HG03460 (cell line): ENCODE results near the gene NUDT13.

Source experiments
- ATAC-seq: cut with Tn5 transposase; IDR thresholded peaks from one replicate; pipeline ENCODE4 v1.9.1; 2021; ENCODE audit not compliant: unreplicated experiment

The NUDT13 gene

GRCh38 chr10:73161662-73162061 lies 51.4 kb downstream of the NUDT13 start:
- ATAC-seq = no peak

DNA sequence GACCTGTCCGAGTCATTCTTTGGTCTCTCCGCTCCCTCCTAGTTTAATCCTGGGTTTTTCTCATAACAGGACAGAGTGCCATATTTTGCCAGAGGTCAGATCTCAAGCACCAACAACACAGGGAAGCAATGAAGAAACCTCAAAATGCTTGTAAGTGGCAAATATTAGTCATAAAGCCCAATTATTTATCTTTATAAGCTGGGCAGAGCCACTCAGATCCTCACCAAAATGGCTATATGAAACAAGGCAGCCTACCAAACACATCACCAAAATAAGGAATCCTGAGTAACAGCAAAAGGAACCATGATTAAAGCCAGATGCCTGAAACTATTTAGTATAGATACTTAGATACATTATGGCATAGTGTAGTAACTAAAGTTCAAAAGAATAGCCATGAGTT lies 52.8 kb downstream of the NUDT13 start:
- ATAC-seq = no peak

- ATAC-seq = no peak
Measured at GRCh38 chr10:73166972-73167371, 56.7 kb downstream of the NUDT13 start.

DNA sequence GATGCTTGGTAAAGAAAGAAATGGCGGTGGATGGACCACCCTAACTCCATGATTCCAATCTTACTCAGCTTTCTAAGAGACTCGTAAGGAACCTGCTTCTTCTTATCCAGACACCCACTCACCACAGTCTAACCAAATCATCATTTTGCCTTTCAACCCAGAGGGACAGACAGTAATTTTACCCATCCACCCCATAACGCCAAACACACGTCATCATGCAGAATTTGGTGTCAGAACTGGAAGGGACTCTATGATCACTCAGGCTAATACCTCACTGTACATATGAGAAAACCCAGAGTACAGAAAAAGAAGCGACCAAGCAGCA lies 57.2 kb downstream of the NUDT13 start:
- no peak for ATAC-seq

GRCh38 chr10:73167783-73168464 lies 57.7 kb downstream of the NUDT13 start, which contains the start of the genes ECD and FAM149B1:
TSS of gene ECD (minus strand) at chr10:73168008. CDS start at chr10:73163937, 4,071 bp downstream.
TSS of gene FAM149B1 (plus strand) at chr10:73168119. CDS start at chr10:73168340, 221 bp downstream.
- ATAC-seq = peak; percentile 87

- ATAC-seq = peak; percentile 18
Measured at GRCh38 chr10:73168465-73168803, 58.2 kb downstream of the NUDT13 start.

GRCh38 chr10:73169320-73169719 lies 59.1 kb downstream of the NUDT13 start:
- ATAC-seq = no peak

- no peak for ATAC-seq
Measured at GRCh38 chr10:73172867-73173266, 62.6 kb downstream of the NUDT13 start.

GRCh38 chr10:73174148-73174925 lies 64.1 kb downstream of the NUDT13 start:
- no peak for ATAC-seq
